Measurements from ENCODE around the gene HLA-DRA.

Gene HLA-DRA

GRCh38 chr6:32483968-32484613 is 44.4 kb downstream of the HLA-DRA start:
- DNase-seq, result no peak

GRCh38 chr6:32484614-32484998 is 44.9 kb downstream of the HLA-DRA start:
- DNase-seq, result no peak

GRCh38 chr6:32488083-32488482 is 48.4 kb downstream of the HLA-DRA start:
- no peak for DNase-seq

GRCh38 chr6:32491700-32492099 is 52.0 kb downstream of the HLA-DRA start:
- no peak for DNase-seq

GRCh38 chr6:32492351-32492750 is 52.7 kb downstream of the HLA-DRA start:
- no peak for DNase-seq
